HG03066 (cell line): ENCODE data around the gene CCT4.
"Not testable (repeated sequence)": the region's sequence is repeated elsewhere in the genome, so short reads cannot be mapped to it uniquely, and the experiment has no call there.

Source experiments
- ATAC-seq: cut with Tn5 transposase; IDR thresholded peaks from one replicate; pipeline ENCODE4 v1.9.1; 2021; ENCODE audit warnings: low read depth; ENCODE audit not compliant: unreplicated experiment

Gene CCT4

DNA sequence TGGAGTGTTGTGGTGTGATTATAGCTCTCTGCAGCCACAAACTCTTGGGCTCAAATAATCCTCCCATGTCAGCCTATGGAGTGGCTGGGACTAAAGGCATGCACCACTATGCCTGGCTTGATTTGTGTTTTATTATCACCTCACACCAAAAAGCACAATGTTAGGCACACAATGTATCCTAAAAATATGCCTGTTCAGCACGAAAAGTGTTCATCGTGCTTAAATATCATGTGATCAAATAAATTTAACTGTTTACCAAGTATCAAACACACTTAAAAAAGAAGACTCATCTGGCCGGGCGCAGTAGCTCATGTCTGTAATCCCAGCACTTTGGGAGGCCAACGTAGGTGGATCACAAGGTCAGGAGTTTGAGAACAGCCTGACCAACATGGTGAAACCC is 5.6 kb downstream of the CCT4 start:
- ATAC-seq: no peak

DNA sequence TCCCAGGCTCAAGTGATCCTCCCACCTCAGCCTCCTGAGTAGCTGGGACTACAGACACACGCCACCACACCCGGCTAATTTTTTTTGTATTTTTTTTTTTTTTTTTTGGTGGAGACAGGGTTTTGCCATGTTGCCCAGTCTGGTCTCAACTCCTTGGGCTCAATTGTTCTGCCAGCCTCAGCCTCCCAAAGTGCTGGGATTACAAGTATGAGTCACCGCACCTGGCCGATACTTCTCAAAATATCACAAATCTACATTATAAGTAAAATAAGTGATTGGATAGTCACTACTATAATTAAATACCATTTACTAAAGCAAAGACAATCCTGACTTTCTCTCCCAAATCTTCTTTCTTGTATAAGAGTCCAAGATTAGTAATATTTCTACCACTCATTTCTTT is 9.1 kb downstream of the CCT4 start:
- ATAC-seq: not testable (repeated sequence)

- ATAC-seq: no peak
These were observed 9.7 kb downstream of the CCT4 start for GRCh38 chr2:61878761-61879160.

GRCh38 chr2:61877571-61878245 is 10.7 kb downstream of the CCT4 start:
- ATAC-seq: no peak

DNA sequence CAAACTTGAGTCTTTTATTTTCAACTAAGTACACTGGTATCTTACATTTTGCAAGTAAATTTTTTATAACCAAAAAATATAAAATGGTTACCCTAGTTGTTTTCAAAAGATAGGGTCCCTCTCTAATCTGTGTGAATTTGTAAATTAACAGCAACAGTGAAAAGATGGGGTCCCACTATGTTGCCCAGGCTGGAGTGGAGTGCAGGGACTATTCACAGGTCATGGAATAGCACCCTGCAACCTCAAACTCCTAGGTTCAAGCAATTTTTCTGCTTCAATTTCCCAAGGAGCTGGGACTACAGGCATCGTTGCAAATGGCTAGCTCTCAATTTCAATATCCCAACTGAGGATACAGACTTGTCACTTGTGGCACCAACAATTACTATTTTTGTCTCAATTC is 12.1 kb downstream of the CCT4 start:
- ATAC-seq: no peak

GRCh38 chr2:61866482-61867089 is 21.9 kb downstream of the CCT4 start:
- ATAC-seq: not testable (repeated sequence)

- ATAC-seq: no peak
These were observed 26.4 kb downstream of the CCT4 start for GRCh38 chr2:61862085-61862484.

- ATAC-seq: no peak
These were observed 31.2 kb downstream of the CCT4 start for GRCh38 chr2:61857224-61857623.

DNA sequence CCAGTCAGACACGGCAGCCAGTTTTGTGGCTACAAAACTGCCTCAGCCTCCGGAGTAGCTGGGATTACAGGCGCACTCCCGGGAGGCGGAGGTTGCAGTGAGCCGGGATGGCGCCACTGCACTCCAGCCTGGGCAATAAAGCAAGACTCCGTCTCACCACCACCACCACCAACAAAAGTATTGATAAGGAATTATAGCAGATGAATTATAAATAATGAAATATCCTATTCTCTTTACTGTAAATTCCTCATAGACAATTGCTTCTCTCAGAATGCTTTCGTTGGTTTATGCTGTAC is 33.2 kb downstream of the CCT4 start:
- ATAC-seq: no peak

GRCh38 chr2:61854564-61855317 is 33.7 kb downstream of the CCT4 start:
- ATAC-seq: peak; percentile 87

DNA sequence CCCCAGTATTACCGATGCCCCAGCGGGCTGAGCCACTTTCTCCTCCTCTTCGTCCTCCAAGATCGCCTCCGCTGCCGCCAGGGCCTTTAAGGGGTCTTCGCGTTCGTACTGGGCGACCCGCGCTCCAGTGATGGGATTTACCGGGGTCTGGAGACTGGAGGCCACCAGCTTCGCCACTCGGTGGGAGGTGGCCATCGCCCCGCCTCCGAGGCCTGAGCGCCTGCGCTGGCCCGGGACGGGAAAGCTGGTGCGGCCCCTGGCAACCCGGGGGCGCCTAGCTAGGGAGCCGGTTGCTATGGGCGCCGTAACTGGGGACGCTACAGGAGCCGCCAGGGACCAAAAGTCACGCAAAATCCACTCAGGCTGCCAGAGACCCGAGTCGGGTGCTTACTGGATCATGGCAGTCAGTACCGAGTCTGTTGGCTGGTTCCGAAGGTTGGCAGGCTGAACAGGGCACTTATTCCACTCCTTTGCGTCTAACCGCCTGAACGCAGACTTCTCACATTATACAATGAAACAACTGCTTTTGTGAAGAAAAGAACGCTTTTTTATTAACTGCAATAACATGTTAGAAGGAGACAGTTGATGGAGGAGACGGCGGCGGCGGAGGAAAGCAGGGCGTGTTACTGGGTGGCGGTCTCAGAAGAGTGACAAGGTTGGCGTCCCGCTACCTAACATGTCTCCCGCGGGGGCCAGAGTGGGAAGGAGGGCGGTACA is 34.5 kb downstream of the CCT4 start, which contains the start of gene FAM161A:
FAM161A (minus strand) TSS at position 214 of the 717 bp plus-strand sequence; CDS start at position 195, 19 bp downstream.
- ATAC-seq: peak; percentile 84

DNA sequence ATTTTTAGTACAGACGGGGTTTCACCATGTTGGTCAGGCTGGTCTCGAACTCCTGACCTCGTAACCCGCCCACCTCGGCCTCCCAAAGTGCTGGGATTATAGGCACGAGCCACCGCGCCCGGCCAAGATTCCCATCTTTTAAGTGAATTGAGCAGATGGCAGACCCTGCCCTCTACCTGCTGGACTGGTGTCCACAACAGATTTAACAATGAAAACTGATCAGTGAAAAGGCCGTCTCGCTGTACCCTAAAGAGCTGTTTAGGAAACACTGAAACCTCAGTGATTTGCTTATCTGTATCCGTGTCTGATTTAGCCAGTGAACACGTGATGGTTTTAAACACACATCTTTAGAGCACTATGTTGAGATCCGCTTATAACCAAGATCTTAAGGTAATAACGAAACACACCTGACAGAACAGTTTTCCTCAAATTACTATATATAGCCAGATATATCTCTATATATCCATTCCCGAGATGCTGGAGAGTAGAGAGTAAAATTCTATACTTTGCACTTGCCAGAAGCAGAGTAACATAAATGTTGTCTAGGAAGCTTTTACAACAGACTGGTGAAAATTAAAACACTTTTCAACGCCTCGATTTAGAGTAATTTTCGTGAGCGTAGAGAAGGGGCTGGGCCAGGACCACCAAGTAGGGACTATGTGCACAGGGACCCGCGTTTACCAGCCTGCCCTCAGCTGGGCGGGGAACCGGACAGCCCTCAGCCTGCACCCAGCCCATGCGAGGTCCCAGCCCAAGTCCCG is 35.2 kb downstream of the CCT4 start:
- peak; percentile 62 for ATAC-seq

DNA sequence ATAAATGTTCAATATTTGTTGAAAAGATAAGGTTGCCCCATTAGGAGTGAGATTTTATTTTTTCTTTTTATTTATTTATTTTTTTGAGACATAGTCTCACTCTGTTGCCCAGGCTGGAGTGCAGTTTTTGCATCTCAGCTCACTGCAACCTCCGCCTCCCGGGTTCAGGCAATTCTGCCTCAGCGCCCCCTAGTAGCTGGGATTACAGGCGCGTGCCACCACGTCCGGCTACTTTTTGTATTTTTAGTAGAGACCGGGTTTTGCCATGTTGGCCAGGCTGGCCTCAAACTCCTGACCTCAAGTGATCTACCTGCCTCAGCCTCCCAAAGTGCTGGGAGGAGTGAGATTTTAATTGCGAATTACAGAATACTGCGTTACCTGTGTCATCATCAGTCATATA is 37.2 kb downstream of the CCT4 start:
- not testable (repeated sequence) for ATAC-seq

DNA sequence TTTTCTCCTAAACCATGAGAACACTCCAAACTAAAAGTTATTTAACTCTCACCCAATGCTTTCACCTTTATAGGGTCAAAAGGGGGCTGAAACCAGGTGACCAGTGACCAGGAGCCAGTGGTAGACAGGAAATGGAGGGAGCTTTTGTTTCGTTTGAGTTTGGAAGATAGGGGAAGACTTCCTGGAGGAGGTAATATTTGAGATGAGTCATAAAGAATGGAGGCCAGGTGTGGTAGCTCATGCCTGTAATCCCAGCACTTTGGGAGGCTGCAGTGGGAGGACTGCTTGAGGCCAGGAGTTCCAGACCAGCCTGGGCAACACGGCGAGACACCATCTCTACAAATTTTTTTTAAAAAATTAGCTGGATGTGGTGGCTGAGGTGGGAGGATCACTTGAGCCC is 43.1 kb downstream of the CCT4 start:
- ATAC-seq: no peak

DNA sequence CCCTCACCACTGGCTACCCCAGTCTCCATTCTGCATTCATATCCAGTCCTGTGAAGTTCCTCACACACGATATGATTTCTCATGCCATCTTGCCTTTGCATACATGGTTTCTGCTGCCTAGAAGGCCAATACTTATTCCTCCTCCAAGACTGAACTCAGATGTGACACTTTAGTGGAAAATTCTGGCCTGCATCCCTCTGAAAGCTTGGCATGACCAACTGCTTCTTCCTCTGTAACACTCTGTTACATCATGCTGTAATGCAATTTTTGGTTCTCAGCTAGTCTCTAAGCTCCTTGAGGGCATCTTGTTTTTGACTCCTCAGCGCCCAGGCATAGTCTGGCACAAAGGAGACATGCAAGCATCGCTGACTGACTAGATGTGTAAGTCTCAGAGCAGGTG is 47.2 kb downstream of the CCT4 start:
- ATAC-seq: no peak

GRCh38 chr2:61834893-61835292 is 53.6 kb downstream of the CCT4 start:
- ATAC-seq: no peak

DNA sequence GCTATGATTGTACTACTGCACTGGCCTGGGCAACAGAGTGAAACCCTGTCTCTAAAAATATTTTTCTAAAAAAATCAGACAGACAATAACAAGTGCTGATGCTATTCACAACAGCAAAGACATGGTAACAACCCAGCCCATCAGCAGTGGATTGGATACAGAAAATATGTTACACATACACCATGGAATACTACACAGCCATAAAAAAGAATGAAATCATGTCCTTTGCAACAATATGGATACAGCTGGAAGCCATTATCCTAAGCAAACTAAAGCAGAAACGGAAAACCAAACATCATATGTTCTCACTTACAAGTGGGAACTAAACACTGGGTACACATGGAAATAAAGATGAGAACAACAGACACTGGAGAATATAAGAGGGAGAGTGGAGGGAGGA is 54.5 kb downstream of the CCT4 start:
- no peak for ATAC-seq

GRCh38 chr2:61832183-61832841 is 56.1 kb downstream of the CCT4 start:
- no peak for ATAC-seq

GRCh38 chr2:61822255-61822654 is 66.2 kb downstream of the CCT4 start:
- ATAC-seq: no peak
